HG03175 (cell line): ENCODE measurements around the gene IL36A.

ENCODE experiments used
- ATAC-seq: cut with Tn5 transposase; IDR thresholded peaks from one replicate; pipeline ENCODE4 v1.9.1; 2021; ENCODE audit warnings: mild to moderate bottlenecking, moderate library complexity; ENCODE audit not compliant: unreplicated experiment

IL36A gene

DNA sequence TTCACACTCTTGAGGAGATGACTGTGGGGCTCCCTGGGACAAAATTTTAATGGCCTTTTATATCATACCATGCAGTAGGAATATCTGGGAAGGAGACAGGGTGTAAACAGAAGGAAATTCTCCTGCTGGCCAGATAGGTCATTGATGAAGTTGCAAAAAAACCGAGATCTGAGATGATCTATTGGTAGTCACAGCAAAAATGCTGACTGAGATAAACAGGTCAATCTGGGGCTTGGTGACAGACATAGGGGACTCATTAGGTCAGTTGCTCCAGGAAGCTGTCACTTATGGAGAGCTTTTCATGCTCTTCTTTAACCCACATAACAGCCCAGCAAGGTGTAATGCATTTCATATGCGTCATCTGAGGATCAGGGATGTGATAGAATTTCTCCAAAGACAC lies 2.6 kb upstream of the IL36A start:
- ATAC-seq: no peak

DNA sequence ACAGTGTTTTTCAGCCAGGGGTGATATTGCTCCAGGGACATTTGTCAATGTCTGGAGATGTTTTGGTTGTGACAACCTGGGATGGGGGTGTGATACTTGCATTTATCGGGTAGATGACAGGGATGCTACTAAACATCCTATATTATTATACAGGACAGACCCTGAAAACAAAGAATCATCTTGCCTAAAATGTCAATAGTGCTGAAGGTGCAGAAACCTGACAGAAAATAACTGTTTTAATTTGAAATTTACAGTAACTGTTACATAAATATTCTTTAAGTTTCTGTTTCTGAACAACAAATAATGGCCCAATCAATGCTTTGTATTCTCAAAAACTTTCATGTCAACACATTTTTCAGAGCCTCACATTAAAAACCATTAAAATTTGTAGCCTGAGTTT lies 2.0 kb downstream of the IL36A start:
- no peak for ATAC-seq

DNA sequence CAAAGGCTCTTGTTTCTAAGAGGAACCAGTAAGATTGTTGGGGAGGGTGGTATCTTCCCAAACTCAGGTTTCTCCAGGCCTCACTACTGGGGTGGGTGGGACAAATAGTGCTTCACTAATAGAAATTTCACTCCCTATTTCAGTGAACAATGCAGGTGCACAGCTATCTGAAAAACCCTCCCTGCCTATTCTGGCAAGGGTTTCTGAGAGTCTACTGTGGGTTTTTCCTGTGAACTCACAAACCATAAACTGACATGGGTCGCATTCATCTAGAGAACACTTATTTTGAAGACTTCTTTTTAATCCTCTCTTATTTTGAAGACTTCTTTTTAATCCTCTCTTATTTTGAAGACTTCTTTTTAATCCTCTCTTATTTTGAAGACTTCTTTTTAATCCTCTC lies 4.4 kb downstream of the IL36A start:
- ATAC-seq: no peak

DNA sequence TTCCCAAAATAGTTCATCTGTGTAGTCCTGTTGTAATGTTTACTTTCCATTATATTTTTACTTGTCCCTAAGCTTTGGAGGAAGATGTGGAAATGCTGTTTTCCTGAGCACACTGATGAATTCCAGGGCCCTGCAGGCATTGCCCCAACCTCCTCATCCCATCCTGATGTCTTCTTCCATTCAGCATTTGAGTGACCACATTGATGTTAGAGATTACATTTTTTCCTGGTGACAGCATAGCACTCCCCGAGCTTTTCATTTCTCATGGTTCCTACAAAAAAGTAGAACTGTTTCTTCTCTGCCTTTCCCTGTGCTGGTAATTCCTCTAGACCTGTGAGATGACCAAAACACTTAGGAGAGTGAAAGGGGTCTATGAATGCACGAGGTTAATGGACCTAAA lies 4.8 kb downstream of the IL36A start:
- no peak for ATAC-seq

DNA sequence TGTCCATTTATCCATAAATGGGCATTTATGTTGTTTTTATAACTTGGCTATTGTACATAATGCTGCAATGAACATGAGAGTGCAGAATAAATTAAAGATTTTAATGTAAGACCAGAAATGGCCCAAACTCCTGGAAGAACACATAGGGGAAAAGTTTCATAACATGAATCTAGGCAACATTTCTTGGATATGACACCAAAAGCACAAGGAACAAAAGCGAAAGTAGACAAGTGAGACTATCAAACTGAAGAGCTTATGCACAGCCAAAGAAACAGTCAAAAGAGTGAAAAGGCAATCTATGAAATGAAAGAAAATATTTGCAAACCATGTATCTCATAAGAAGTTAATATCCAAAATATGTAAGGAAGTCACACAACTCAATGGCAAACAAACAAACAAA lies 5.8 kb downstream of the IL36A start:
- no peak for ATAC-seq

DNA sequence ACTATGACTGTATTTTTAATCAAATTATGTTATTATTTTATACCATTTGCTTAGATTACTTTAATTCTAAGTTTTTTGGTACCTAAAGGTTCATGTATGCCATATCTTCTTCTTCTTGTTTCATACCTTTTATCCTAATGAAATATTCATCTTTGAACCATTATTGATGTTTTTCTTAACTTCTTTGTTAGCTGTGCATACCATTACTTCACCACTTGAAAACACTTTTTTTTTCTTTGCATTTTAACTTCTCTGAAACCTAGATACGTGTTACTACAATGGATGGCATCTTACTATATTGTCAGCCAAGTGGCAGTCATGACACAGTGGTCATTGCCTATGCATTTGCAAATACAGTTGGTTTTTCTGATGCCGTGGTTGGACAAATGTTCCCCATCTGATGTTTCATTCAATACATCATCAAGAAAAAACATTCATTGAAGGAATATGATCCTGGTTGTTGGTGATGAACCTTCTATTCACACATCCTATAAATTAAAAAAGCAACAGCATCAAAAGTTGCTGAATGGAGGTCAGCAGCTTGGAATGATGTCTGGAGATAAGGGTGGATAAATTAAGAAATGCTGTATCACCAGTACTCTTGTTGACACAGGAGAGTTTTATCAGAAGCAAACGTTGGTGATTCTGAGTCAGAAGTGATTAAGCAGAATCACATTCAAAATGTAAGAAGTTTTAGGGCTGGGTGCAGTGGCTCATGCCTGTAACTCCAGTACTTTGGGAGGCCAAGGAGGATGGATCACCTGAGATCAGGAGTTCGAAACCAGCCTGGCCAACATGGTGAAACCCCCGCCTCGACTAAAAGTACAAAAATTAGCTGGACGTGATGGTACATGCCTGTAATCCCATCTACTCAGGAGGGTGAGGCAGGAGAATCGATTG lies 7.4 kb downstream of the IL36A start:
- ATAC-seq: no peak

DNA sequence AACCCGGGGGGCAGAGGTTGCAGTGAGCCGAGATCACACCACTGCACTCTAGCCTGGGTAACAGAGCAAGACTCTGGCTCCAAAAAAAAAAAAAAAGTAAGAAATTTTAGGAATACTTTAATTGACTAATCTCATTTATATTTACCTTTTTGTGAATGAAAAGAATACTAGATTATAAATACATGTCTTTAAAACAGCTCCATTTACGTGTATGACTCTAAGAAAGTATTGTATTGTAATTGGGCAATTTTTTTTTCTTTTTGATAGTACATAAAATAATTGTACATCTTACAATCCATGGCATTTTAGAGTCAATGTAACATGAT lies 8.0 kb downstream of the IL36A start:
- no peak for ATAC-seq

DNA sequence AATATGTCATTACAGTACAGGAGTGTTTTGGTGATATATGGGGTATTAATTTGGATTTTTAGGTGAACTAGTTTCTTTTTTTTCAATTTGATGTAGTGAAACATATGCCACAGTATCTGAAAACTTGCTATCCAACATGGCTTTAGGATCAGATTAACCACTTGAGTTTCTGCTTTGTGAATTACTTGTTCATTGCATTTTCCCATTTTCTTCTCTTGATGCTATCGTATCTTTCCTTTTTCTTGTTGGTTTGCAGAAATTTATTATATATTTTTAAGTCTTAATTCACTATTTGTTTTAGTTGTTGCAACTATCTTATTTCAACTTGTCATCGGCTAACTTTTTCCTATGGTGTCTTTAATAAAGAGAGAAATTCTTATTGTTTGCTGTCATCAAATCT lies 8.8 kb downstream of the IL36A start:
- ATAC-seq: no peak

DNA sequence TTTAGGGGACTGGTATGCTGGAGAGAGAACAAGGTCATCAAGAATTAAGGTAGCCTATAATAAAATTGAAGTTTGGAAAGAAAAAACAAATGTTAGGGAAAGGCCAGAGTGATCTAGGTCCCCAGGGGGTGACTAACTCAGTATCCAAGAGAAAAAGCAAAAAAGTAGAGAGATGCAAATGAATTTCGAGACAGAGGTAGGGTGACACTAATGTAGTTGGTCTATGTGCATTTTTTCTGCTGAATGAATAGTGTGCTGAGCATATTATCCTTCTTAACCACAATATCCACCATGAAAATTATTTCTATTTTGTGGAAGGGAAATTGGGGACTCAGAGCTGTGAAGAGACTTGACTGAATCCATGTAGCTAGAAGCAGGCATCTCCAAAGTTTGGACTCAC lies 9.8 kb downstream of the IL36A start:
- no peak for ATAC-seq

DNA sequence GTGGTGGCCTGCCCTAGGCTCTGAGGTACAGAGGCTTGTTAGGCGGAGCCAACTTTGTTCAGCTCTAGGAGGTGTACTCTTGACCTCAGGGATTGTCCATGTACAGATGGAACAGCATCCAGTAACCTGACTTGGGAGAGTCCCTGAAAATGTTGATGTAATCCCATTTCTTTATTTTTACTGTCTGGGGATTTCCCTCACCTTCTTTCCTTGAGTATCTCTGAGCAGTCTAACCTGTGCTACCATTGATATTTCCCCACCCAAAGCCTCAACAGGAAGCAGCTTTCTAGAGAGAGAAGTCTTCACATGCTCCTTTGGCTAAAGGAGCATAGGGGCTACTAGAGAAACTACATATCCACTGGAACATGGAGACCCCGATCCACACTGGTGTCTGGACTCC lies 10.4 kb downstream of the IL36A start:
- no peak for ATAC-seq

DNA sequence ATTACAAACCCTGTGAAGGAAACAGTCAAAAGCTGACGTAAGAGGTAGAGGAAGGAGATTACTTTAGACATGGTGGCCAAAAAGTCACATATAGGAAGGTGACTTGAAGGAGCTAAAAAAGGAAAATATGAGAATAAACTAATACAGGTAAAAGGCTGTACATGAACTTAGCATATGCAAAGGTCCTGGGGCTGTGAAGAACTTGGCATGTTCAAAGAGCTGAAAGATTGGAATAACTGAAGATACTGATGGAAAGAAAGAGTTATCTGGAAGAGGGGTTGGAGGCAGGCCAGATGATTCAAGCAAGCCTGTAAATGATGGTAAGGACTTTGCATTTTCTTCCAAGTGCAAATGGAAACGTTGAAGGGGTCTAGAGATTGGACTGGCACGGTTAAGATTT lies 13.2 kb downstream of the IL36A start:
- no peak for ATAC-seq

DNA sequence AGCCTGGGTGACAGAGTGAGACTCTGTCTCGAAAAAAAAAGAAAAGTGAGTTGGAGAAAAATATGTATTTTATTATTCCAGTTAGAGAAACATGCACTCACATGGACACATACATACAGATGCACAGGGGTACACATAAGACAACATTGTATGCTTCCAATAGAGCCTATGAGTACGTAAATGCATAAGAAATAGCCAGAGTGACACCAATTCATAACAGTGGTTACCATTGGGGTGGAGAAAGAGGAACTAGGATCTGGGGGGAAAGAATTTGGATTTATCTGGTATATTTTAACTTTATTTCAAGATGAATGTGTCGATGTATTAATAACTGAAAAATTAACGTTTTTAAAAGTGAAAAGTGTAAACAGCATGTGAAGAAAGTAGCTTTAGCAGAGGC lies 16.1 kb downstream of the IL36A start:
- no peak for ATAC-seq

DNA sequence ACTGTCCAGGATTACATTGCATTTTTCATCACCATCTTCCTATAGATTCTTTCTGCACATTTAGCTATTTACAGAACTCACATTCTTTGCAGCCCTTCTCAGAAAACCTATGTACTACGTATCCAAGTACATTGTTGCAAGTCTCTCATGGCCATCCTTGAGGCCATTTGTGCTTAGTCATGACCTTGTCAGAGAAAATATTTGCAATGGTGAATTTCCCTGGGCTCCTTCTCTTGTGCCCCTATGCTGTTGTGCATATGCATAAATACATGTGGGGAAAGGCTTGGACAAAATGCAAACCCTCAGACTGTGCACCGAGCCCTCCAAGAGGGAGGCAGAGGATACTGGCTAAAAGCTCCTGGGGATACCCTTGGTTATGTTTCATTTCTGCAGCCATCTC lies 19.5 kb downstream of the IL36A start:
- no peak for ATAC-seq

DNA sequence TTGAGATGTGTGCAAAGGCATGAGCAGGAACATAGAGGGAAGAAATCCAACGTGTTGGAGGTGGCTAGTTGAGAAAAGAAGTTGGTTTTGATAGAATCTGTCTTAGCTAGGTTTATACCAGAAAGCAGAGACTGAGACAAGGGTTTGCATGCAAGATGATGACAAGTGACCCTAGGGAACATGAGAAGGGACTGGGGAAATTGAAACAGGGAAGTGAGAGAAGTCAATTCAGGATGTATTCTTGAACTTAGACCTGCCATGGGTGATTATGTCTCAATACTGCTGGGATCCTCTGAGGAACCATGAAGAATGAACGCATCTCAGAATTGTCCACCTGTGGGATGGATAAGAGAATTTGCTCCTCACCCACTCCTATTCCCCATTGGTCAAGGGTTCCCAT lies 20.5 kb downstream of the IL36A start:
- no peak for ATAC-seq

DNA sequence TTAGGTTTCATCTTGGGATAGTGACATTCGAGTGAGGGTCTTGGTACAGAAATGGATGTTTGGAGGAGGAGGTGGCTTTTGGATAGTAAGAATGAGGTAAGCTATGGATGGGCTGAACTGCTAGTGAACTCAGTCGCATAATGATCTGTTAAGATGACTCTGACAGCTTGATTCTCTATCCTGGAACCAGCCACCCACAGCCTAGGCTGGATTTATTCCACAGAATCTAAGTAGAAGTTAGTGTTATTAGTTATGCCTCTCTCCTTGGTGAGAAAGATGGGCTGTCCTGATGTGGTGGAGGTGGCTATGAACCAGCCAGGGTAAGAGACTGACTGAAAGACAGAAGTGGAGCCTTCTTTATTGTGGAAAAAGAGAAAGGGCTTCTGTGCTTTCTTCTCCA lies 22.4 kb downstream of the IL36A start:
- no peak for ATAC-seq

DNA sequence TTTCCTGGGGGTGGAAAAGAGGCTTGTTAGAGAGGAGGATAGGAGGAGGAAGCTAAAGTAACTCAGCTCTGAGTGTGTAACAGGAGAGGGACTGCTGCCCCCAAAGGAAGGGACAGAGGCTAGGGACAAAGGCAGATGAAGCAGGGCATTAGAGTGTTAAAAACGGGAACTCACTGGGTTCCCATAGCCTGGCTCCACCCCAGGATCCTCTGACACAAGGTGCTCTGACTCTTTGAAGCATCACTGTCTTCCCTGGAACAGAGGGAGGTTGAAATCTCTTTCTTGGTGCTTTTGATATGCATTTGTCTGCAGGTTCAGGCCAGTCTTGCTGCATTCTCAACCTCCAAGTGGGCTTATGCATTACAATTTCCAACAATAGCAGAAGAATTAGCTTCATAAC lies 22.9 kb downstream of the IL36A start:
- no peak for ATAC-seq

DNA sequence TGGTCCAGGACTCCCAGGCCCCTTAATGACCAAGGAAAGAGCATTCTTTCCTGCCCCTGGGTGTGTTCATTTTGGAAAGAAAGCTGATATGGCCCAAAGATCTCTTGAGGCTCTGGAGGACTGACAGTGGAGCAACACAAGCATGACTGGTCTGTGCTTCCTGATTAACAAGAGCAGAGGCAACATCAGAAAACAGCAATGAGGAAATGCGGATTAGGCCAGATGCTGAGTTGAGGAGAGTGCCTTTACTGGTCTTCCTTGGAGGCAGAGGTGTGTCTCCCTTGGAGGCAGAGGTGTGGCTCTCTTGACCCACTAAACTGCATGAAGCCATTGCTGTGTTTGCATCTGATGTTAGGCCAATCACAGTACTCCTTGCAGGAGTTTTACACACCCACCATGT lies 27.5 kb downstream of the IL36A start:
- ATAC-seq: no peak

DNA sequence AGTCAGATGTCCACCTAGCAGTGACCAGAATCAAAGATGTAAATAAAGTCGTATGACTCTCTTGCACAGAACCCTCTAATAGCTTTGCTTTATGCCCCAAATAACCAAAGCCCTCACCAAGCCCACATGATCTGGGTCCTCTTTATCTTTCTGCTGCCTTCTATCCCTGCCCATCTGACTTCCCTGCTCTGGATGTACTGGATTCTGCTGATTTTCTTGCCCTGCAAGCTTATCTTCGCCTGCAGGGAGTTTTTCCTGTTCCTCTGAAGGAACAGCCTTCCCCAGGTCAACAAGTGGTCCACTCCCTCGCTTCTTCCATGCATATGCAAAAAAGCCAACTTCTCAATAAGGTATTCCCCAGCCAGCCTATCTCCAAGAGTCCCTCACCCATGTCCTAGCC lies 28.8 kb downstream of the IL36A start:
- ATAC-seq: no peak

DNA sequence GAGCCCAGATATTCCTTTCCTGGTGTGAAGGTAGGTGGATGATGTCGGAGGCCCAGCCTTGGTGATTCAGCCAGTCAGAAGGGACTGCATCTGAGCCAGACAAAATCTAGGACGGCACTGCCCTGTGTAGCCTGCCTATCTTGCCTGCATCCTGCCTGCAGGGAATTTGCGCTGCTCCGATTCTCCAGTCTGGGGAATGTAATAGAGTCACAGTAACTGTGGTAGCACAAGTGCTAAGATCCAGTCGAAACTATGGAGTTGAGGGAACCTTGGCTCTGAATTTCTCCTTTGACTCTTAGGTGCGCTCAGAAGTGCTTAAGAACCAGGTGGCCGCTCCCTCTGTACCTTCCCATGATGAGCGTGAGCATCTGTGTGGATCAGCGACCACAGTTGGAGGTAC lies 31.5 kb downstream of the IL36A start:
- no peak for ATAC-seq

DNA sequence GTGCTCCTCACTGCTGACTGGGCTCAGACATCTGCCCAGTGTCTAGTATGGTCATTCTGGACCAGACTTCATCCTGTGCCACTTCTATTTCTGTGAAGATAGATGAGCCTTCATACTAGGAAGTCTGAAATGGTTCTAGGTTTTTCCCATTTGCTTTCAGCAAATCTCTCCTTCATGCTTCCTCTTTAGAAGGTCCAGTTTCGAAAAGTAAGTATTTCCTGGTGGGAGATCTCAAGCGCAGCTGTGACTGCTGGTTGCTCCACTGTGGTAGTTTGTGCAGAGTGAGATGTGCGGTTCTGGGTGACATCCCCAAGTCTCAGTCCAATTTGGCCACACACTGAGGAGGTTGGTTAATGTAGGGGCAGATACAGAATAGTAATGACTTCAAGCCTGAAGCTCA lies 33.0 kb downstream of the IL36A start:
- ATAC-seq: no peak

DNA sequence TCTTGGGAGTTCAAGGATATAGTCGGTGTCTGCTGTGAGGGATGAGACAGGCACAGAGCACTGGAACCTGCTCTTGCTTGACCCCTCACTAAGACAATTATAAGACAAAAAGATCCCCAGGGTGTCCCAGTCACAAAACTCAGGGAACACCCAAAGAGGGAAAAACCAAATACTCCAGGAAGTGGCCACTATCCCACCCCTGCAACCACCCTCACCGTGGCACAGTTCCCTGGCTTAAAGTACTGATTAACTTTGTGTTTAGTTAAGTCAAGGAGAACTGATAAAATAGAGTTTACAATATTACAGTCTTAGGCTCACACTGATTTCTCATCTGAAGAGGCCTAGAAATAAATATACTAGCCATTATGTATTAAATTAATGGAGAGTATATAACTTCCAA lies 33.9 kb downstream of the IL36A start:
- no peak for ATAC-seq

DNA sequence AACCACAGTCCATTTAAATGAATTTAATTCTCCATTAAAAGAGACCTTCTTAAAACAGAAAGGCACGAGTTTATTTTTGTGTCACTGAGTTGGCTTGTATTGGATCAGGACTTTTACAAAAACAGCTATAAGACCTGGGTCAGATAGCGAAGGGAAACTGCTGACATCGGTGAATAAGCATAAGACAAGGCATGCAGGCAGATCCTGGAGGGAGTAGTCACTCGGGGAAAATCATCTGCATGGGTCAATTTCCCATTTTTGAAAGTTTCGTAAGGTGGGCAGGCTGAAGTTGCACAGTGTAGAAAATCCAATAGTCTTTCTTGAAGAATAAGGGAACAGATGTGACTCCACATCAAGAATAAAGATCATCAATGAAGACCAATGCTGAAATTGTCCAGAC lies 34.5 kb downstream of the IL36A start:
- no peak for ATAC-seq

DNA sequence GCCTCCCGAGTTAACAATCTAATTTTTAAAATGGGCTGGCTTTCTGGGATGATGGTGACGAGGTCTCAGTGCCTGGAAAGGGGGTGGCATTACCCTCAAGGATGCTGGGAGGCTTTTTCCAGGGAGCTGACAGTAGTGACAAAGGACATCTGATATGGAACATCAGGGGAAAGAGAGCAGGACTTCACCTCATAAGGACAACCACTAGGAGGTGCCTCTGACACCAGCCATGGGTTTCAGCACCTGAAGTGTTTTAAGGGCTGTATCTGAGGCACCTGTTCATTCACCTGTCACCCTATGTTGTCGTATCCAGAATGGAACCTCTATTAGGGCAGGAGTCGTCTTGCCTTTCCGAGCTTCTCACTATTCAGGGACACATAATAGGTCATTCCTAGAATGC lies 36.6 kb downstream of the IL36A start:
- ATAC-seq: no peak
